AG04450 (cell line): ENCODE data around the gene G3BP2. TPM values are rescaled to one million over a fixed set of nuclear protein-coding genes. Genes with fewer than 3 reads are reported as not detected.

ENCODE experiments used
- CTCF ChIA-PET: fragments of 300-600, 350-600 bp; formaldehyde crosslinking; extraction: SDS; loops from one replicate; lab custom pipeline; 2022; ENCODE audit warnings: antibody characterized with exemption, inconsistent platforms; lab: Charles Lee
- POLR2A ChIA-PET: fragments of 350-600 bp; formaldehyde crosslinking; extraction: SDS; loops from one replicate; lab custom pipeline; 2021; ENCODE audit warnings: antibody characterized with exemption, inconsistent platforms; lab: Yijun Ruan, JAX
- DNase-seq: peaks from one replicate; pipeline ENCODE4 v3.0.0-alpha.2; 2011; ENCODE audit warnings: low read depth, low spot score
- H3K27ac ChIP-seq: one replicate; pipeline ENCODE4 v1.5.1; 2012; ENCODE audit warnings: low read depth, low read length, control low read depth
- H3K27me3 ChIP-seq: one replicate; pipeline ENCODE4 v1.6.0; 2012; ENCODE audit warnings: low read length; ENCODE audit not compliant: control insufficient read depth, insufficient read depth
- H3K4me3 ChIP-seq: 2 replicates; pipeline ENCODE4 v1.5.1; 2011; ENCODE audit warnings: mild to moderate bottlenecking, low read depth, low read length, control low read depth
- H3K9me3 ChIP-seq: 2 replicates; pipeline ENCODE4 v1.5.1; 2012; ENCODE audit warnings: low read length; ENCODE audit not compliant: control insufficient read depth, insufficient read depth
- polyA plus RNA-seq: library from polyadenylated mRNA; depleted of rRNA; stranded (reverse); fragments of >200 nt; gene quantifications from 2 replicates; pipeline ENCODE4 v1.2.3, GENCODE V29; 2011
- TF ChIP-seq, protein P1 (sequence below): IDR thresholded peaks from 2 replicates; pipeline ENCODE4 v1.5.1; 2011; ENCODE audit warnings: low read depth, low read length, control low read depth, inconsistent platforms

Gene G3BP2
- polyA plus RNA-seq, 1 experiment, result 179 TPM

DNA sequence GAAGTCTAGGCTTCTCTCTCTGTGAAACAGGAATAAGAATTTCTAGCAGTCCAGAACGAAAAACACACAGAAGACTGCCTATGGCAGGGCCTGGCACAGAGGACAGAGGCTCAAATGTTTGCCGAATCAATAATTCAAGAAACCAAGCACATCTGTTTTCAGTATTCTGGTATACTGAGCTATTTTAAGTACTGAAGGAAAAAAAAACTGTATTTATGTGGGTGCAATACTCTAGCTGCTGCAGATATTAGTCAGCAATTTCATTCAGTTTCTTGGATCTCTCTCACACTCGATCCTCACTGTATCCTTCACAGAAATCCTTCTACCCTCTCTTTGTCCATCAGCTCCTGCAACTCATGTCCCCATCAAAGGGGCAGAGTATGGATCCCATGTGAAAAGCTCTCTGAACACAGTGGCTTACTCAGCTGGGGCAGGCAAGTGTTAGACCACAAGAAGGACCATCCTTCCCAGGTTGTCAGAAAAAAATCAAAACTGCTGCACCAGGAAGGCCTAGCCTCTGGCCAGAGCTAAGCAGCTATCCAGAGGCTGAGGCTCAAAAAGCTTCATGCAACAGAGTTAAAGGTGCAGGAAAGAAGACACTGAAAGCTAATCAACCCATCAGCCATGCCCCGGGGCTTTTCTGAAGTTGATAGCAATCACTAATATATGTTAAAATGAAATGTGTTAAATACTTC is 42.0 kb upstream of the G3BP2 start:
- no peak overlapping the region for H3K4me3 ChIP-seq
- H3K27me3 ChIP-seq, result no peaks in the 10 kb centered on the region
- no peak for DNase-seq
- TF ChIP-seq, protein P1, sequence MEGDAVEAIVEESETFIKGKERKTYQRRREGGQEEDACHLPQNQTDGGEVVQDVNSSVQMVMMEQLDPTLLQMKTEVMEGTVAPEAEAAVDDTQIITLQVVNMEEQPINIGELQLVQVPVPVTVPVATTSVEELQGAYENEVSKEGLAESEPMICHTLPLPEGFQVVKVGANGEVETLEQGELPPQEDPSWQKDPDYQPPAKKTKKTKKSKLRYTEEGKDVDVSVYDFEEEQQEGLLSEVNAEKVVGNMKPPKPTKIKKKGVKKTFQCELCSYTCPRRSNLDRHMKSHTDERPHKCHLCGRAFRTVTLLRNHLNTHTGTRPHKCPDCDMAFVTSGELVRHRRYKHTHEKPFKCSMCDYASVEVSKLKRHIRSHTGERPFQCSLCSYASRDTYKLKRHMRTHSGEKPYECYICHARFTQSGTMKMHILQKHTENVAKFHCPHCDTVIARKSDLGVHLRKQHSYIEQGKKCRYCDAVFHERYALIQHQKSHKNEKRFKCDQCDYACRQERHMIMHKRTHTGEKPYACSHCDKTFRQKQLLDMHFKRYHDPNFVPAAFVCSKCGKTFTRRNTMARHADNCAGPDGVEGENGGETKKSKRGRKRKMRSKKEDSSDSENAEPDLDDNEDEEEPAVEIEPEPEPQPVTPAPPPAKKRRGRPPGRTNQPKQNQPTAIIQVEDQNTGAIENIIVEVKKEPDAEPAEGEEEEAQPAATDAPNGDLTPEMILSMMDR, result no peak
- H3K9me3 ChIP-seq, result no peaks in the 10 kb centered on the region
- POLR2A ChIA-PET, result interaction anchor here (0.8 to 2.6 kb wide), 4 partner anchors 9 to 43 kb away, joined by 3 to 18 read pairs (median 5); partner anchors contain the start of gene USO1
- H3K27ac ChIP-seq, result peak overlapping the region; percentile 71
- CTCF ChIA-PET, result interaction anchor here (0.8 to 2.0 kb wide), 3 partner anchors 8 to 132 kb away, joined by 3 to 25 read pairs (median 3); partner anchors contain the start of gene USO1

DNA sequence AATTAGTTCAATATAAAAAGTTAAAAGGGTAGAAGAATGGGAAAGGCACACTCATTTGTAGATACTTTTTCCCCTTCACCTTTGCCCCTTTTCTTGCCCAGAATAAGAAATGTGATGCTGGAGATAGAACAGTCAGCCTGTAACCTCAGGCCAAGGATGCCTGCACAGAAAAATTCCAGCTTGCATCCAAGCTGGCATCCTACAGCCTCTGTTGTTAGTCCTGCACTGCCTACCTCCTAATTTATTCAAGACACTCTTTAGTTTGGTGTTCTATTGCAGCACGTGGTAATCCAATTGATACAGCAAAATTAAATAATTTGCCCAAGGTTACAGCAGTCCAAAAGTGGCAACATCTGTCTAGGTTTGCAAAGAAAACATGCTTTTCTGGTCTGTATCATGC is 41.5 kb upstream of the G3BP2 start:
- POLR2A ChIA-PET, result interaction anchor here (0.8 to 2.6 kb wide), 4 partner anchors 9 to 43 kb away, joined by 3 to 18 read pairs (median 5); partner anchors contain the start of gene USO1
- TF ChIP-seq, protein P1, result no peak
- Histone ChIP-seq H3K4me3 (no peak overlapping the region), H3K27me3 (no peaks in the 10 kb centered on the region), H3K27ac (peak overlapping the region; percentile 0), H3K9me3 (no peaks in the 10 kb centered on the region)
- no peak for DNase-seq
- CTCF ChIA-PET, result interaction anchor here (0.8 to 2.0 kb wide), 3 partner anchors 9 to 133 kb away, joined by 3 to 25 read pairs (median 3); partner anchors contain the start of gene USO1

DNA sequence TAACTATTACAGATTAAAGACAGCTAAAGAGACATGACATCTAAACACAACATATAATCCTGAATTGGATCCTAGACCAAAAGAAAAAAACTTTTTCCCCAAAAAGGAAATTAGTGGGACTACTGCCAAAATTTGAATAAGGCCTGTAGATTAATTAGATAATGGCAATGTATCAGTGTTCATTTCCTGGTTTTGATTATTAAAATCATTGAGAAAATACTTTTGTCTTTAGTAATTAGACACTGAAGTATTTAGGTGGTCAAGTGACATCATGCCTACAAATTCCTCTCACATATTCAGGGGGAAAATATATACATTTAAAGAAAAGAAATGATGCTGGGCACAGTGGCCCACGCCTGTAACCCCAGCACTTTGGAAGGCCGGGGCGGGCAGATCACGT is 40.8 kb upstream of the G3BP2 start:
- Histone ChIP-seq H3K27ac (no peak overlapping the region), H3K9me3 (no peaks in the 10 kb centered on the region), H3K4me3 (no peak overlapping the region), H3K27me3 (no peaks in the 10 kb centered on the region)
- ChIA-PET POLR2A (interaction anchor here (2.6 kb wide), 1 partner anchor 10 kb away, joined by 18 read pairs; the partner anchor contains the start of gene USO1), CTCF (interaction anchor here (5.0 kb wide), 1 partner anchor 10 kb away, joined by 36 read pairs; the partner anchor contains the start of gene USO1)
- no peak for DNase-seq
- TF ChIP-seq, protein P1, result no peak

DNA sequence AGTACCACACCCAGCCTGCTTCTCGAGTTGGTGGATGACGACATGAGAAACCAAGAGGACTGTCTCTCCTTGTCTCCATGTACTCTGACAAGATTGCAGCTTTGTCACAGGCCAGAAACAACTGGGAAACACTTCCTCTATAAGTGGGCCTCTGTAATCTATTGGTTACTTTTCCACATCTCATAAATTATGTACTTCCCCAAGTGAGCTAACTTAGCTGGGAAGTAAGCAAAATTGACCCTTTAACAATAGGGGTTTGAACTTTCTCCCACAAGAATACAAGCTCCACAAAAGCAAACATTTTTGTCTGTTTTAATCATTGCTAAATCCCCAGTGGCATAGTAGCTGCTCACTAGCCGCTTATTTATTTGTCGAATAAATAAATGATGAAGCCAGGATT is 37.0 kb upstream of the G3BP2 start:
- ChIA-PET POLR2A (interaction anchor here (1.0 kb wide), 1 partner anchor 13 kb away, joined by 3 read pairs; no protein-coding TSS in a partner anchor), CTCF (interaction anchor here (5.0 kb wide), 1 partner anchor 14 kb away, joined by 36 read pairs; the partner anchor contains the start of gene USO1)
- Histone ChIP-seq H3K27ac (no peak overlapping the region), H3K4me3 (no peak overlapping the region), H3K9me3 (no peaks in the 10 kb centered on the region), H3K27me3 (no peaks in the 10 kb centered on the region)
- TF ChIP-seq, protein P1, result no peak
- no peak for DNase-seq
